Endothelial cell of umbilical vein (primary cell): ENCODE results near the gene RINT1. TPM values are rescaled to one million over a fixed set of nuclear protein-coding genes. Genes with fewer than 3 reads are reported as not detected.

Source experiments
- BruUV-seq: library from RNA; stranded (reverse); fragments of 400-500 nt; replicated peaks from 2 replicates; lab custom pipeline; 2021; lab: Mats Ljungman, UMichigan
- CTCF ChIA-PET: fragments of 300-600, 350-600 bp; sonication (Branson Sonifier 250); formaldehyde crosslinking; loops from one replicate; lab custom pipeline; 2021; ENCODE audit warnings: antibody characterized with exemption, inconsistent platforms; lab: Charles Lee
- POLR2A ChIA-PET: fragments of 300-600, 350-600 bp; sonication (Branson Sonifier 250); formaldehyde crosslinking; loops from one replicate; lab custom pipeline; 2021; ENCODE audit warnings: antibody characterized with exemption, inconsistent platforms; lab: Charles Lee
- DNase-seq: peaks from one replicate; pipeline ENCODE4 v3.0.0-alpha.2; 2011; ENCODE audit warnings: low read depth, low spot score
- FAIRE-seq: peaks from 2 replicates; lab custom pipeline; 2011; peaks lifted over from hg19 to GRCh38; lab: Jason Lieb, UNC
- H2AFZ ChIP-seq: 2 replicates; pipeline ENCODE4 v1.6.0; 2012; ENCODE audit warnings: low read depth, low read length, control low read depth, inconsistent platforms
- H3K27ac ChIP-seq: 2 replicates; pipeline ENCODE4 v1.5.1; 2011; ENCODE audit warnings: low read depth, mild to moderate bottlenecking, control low read depth, low read length, moderate library complexity; ENCODE audit not compliant: insufficient read depth
- H3K27me3 ChIP-seq, 2 experiments: 2 replicates each; pipeline versions ENCODE4 v1.6.0 to v1.6.1; 2011; ENCODE audit warnings: low read length in 2 of 2, mixed read lengths in 1 of 2; ENCODE audit not compliant: control insufficient read depth in 2 of 2, insufficient read depth in 2 of 2
- H3K36me3 ChIP-seq, 2 experiments: 2 replicates in 1 of 2; 3 replicates in 1 of 2; pipeline ENCODE4 v1.5.1; 2011; ENCODE audit warnings: low read length in 2 of 2, mild to moderate bottlenecking in 1 of 2, moderate library complexity in 1 of 2; ENCODE audit not compliant: control insufficient read depth in 2 of 2, insufficient read depth in 2 of 2; ENCODE audit errors: extremely low read depth in 1 of 2
- H3K4me1 ChIP-seq: 3 replicates; pipeline ENCODE4 v1.5.1; 2011; ENCODE audit warnings: mild to moderate bottlenecking, low read length; ENCODE audit not compliant: control insufficient read depth, insufficient read depth; ENCODE audit errors: extremely low read depth
- H3K4me2 ChIP-seq: 2 replicates; pipeline ENCODE4 v1.6.1; 2011; ENCODE audit warnings: low read length, control low read depth, mixed read lengths; ENCODE audit not compliant: insufficient read depth
- H3K4me3 ChIP-seq, 3 experiments: fragments of 200-600 bp in 1 of 3; sonication (generic), shearing (Covaris generic) in 1 of 3; replicated peaks in 1 of 3; 2 replicates each; pipeline ENCODE4 v1.5.1; 2011 to 2016; ENCODE audit warnings: control low read depth in 3 of 3, low read length in 3 of 3, mild to moderate bottlenecking in 2 of 3, inconsistent platforms in 1 of 3, low read depth in 1 of 3, moderate library complexity in 1 of 3; ENCODE audit not compliant: insufficient read depth in 1 of 3
- H3K79me2 ChIP-seq: 2 replicates; pipeline ENCODE4 v1.6.0; 2012; ENCODE audit warnings: low read length, inconsistent platforms; ENCODE audit not compliant: control insufficient read depth, insufficient read depth
- H3K9ac ChIP-seq: replicated peaks from 2 replicates; pipeline ENCODE3; 2011; ENCODE audit warnings: low read length, control low read depth; ENCODE audit not compliant: insufficient read depth; ENCODE audit errors: extremely low read depth
- H3K9me1 ChIP-seq: replicated peaks from 3 replicates; pipeline ENCODE4 v1.6.0; 2011; ENCODE audit warnings: mild to moderate bottlenecking, low read length; ENCODE audit not compliant: control insufficient read depth, insufficient read depth; ENCODE audit errors: extremely low read depth
- H3K9me3 ChIP-seq: replicated peaks from 2 replicates; pipeline ENCODE4 v1.5.1; 2012; ENCODE audit warnings: low read length, inconsistent platforms; ENCODE audit not compliant: control insufficient read depth, insufficient read depth
- H4K20me1 ChIP-seq: replicated peaks from 2 replicates; pipeline ENCODE3; 2011; ENCODE audit warnings: mild to moderate bottlenecking, low read length; ENCODE audit not compliant: control insufficient read depth, insufficient read depth; ENCODE audit errors: extremely low read depth
- CTCF ChIP-seq, 2 donors: IDR thresholded peaks; 1 replicate in 1 of 2; 2 replicates in 1 of 2; pipeline ENCODE4 v1.5.1; 2011; ENCODE audit warnings: low read length in 2 of 2, mild to moderate bottlenecking in 2 of 2, moderate library complexity in 2 of 2, control low read depth in 1 of 2, inconsistent platforms in 1 of 2, low read depth in 1 of 2; ENCODE audit not compliant: insufficient read depth in 1 of 2; ENCODE audit errors: extremely low read depth in 1 of 2
- EZH2 ChIP-seq: IDR thresholded peaks from 2 replicates; pipeline ENCODE4 v1.6.1; 2012; ENCODE audit warnings: borderline replicate concordance, low read depth, mild to moderate bottlenecking, moderate library complexity, low read length, inconsistent platforms; ENCODE audit not compliant: severe bottlenecking
- FOS ChIP-seq: IDR thresholded peaks from 2 replicates; pipeline ENCODE4 v1.6.1; 2011; ENCODE audit warnings: mild to moderate bottlenecking, low read length, moderate library complexity, borderline replicate concordance; ENCODE audit not compliant: insufficient read depth
- GATA2 ChIP-seq: IDR thresholded peaks from 2 replicates; pipeline ENCODE4 v1.7.0; 2011; ENCODE audit warnings: low read depth, mild to moderate bottlenecking, moderate library complexity, mixed read lengths, low read length; ENCODE audit not compliant: insufficient read length, insufficient read depth
- JUN ChIP-seq: IDR thresholded peaks from 2 replicates; pipeline ENCODE4 v1.6.1; 2011; ENCODE audit warnings: borderline replicate concordance, low read depth; ENCODE audit not compliant: insufficient read length, insufficient read depth
- MAX ChIP-seq: IDR thresholded peaks from 2 replicates; pipeline ENCODE4 v1.6.1; 2011; ENCODE audit not compliant: insufficient read depth, insufficient read length
- MYC ChIP-seq: IDR thresholded peaks from one replicate; pipeline ENCODE4 v1.6.1; 2011; ENCODE audit warnings: mild to moderate bottlenecking, low read depth, low read length
- POLR2A ChIP-seq: IDR thresholded peaks from 2 replicates; pipeline ENCODE4 v1.6.1; 2012; ENCODE audit warnings: low read depth, mild to moderate bottlenecking, control low read depth, low read length
- POLR2AphosphoS5 ChIP-seq: IDR thresholded peaks from 2 replicates; pipeline ENCODE4 v1.6.1; 2012; ENCODE audit warnings: low read depth, mild to moderate bottlenecking, control low read depth, low read length, moderate library complexity; ENCODE audit not compliant: insufficient read depth
- dilution Hi-C: fragments of 300-500 bp; cut with MboI; formaldehyde crosslinking; loops from one replicate; pipeline ENCODE4 v1.15.0; 2019; ENCODE audit warnings: low sequenced_read_pairs; ENCODE audit not compliant: extremely low pct_ligation_motif_present
- intact Hi-C: fragments of 100-400 bp; cut with micrococcal nuclease; formaldehyde crosslinking; loops from one replicate; pipeline ENCODE4 v1.10.0; 2022
- polyA plus RNA-seq, 4 experiments: library from polyadenylated mRNA; depleted of rRNA in 3 of 4; stranded (reverse) in 3 of 4; unstranded in 1 of 4; fragments of >200 nt; gene quantifications; 2 replicates each; pipeline versions ENCODE4 v1.2.1 to v1.2.3, GENCODE V29; 2011 to 2012; ENCODE audit warnings: missing spikeins in 1 of 4
- total RNA-seq: library from RNA; stranded (reverse); gene quantifications from 2 replicates; pipeline ENCODE4 v1.2.3, GENCODE V29; 2021

The RINT1 gene
- total and polyA plus RNA-seq, 2 donors (not counting 3 experiments of a cell fraction or from before 2014, with no cell fraction given): 10.8 to 23.4 TPM

DNA sequence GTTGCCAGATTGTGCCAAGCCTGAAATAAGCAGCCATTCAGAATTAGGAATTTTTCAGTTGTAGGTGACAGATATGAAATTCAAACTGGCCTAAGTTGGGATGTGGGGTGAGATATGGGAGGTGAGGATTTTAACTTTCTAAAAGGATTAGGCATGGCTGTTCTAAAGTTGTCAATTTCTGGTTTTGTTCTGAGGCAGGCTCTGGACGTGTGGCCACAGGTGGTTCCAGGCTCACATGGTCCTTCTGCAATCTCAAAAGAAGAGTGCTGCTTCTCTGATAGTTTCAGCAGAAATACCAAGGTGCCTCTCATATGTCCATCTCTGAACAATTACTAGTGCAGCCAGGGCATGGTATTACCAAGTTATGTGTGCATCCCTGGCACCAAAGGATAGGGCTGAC, 27.9 kb downstream of the RINT1 start:
- Histone ChIP-seq H3K9me1 (no peaks in the 10 kb centered on the region), H3K9me3 (no peaks in the 10 kb centered on the region), H3K27ac (no peak overlapping the region), H4K20me1 (no peaks in the 10 kb centered on the region), H3K79me2 (no peaks in the 10 kb centered on the region), H3K4me1 (no peaks in the 10 kb centered on the region), H3K27me3 (no peaks in the 10 kb centered on the region), H3K4me3 (no peak overlapping the region), H2AFZ (no peak overlapping the region), H3K4me2 (no peak overlapping the region), H3K9ac (no peak overlapping the region), H3K36me3 (peaks cover 7 to 20% of the 10 kb centered on the region in 2 experiments)
- no peak for DNase-seq
- no peak for TF ChIP-seq GATA2
- no peak for FAIRE-seq
- ChIA-PET CTCF (no interaction called here), POLR2A (no interaction called here)
- intact Hi-C loops (no loop called here), dilution Hi-C loops (no loop called here)
- BruUV-seq: no TSS peak

DNA sequence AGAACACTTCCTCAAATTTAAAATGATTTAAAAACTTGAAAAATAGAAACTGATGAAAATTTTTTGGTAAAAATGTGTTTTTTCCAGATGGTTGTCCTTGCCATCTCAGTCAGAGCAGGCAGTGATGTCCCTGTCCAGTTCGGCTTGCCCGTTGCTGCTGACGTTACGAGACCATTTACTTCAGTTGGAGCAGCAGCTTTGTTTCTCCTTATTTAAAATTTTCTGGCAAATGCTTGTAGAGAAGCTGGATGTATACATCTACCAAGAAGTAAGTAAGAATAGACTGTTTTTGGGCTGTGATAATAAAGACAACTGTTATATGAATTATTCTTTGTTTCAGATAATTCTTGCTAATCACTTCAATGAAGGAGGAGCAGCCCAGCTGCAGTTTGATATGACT, 33.2 kb downstream of the RINT1 start:
- no peak for FAIRE-seq
- H3K27ac ChIP-seq: no peak overlapping the region
- CTCF ChIA-PET: interaction anchor here (1.3 kb wide), 1 partner anchor 30 kb away, joined by 5 read pairs; no protein-coding TSS in a partner anchor

More for the DNA sequence above, 33.2 kb downstream of the RINT1 start:
- peaks cover 4 to 18% of the 10 kb centered on the region in 2 experiments for H3K36me3 ChIP-seq
- H3K4me3 ChIP-seq: no peak overlapping the region
- no peak for TF ChIP-seq JUN
- TF ChIP-seq EZH2: no peak
- TF ChIP-seq POLR2AphosphoS5: no peak
- no peak for TF ChIP-seq FOS
- no peak for TF ChIP-seq MYC
- no peak for TF ChIP-seq POLR2A
- no peak for TF ChIP-seq CTCF (IDR thresholded peaks at IDR 0.05; ENCODE audit: extremely low read depth in 1 of 2, insufficient read depth in 1 of 2, low read depth in 1 of 2, low read length in 2 of 2)
- no peak for TF ChIP-seq MAX
- TF ChIP-seq GATA2: no peak
- H3K9me1 ChIP-seq: no peaks in the 10 kb centered on the region
- intact Hi-C loops: no loop called here
- no peak overlapping the region for H2AFZ ChIP-seq
- no peaks in the 10 kb centered on the region for H3K27me3 ChIP-seq
- no peaks in the 10 kb centered on the region for H3K79me2 ChIP-seq
- dilution Hi-C loops: no loop called here
- H4K20me1 ChIP-seq: no peaks in the 10 kb centered on the region
- POLR2A ChIA-PET: no interaction called here
- no peaks in the 10 kb centered on the region for H3K4me1 ChIP-seq
- no peak overlapping the region for H3K4me2 ChIP-seq
- no peaks in the 10 kb centered on the region for H3K9me3 ChIP-seq
- no TSS peak for BruUV-seq
- DNase-seq: no peak
- no peak overlapping the region for H3K9ac ChIP-seq
